ENCODE data around the gene PPP1R3F.

DNA sequence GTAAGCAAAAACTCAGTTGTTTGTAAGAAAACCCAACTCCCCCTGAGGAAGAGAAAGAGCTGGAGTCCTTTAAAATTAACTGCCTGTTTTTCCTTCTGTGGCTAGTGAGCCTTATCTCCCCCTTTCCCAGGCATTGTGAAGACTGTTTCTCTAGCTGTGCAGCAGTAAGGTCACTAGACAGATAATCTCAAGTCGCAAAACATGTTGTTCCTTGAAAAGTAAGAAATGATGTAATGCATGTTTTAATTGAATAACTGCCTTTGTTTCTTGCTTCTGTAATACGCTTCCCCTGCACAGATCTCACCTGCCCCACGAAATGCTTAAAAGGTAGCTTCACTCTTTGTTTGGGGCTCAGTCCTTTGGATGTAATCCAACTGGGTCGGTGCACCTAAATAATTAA is 46.5 kb downstream of the PPP1R3F start:
- TF ChIP-seq POLR2A (IDR thresholded peaks at IDR 0.05) (no peak), EP300 (IDR thresholded peaks at IDR 0.05) (no peak)
- TF ChIP-seq, protein P1, sequence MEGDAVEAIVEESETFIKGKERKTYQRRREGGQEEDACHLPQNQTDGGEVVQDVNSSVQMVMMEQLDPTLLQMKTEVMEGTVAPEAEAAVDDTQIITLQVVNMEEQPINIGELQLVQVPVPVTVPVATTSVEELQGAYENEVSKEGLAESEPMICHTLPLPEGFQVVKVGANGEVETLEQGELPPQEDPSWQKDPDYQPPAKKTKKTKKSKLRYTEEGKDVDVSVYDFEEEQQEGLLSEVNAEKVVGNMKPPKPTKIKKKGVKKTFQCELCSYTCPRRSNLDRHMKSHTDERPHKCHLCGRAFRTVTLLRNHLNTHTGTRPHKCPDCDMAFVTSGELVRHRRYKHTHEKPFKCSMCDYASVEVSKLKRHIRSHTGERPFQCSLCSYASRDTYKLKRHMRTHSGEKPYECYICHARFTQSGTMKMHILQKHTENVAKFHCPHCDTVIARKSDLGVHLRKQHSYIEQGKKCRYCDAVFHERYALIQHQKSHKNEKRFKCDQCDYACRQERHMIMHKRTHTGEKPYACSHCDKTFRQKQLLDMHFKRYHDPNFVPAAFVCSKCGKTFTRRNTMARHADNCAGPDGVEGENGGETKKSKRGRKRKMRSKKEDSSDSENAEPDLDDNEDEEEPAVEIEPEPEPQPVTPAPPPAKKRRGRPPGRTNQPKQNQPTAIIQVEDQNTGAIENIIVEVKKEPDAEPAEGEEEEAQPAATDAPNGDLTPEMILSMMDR (IDR thresholded peaks at IDR 0.05): no peak

Data from suprapubic skin (tissue), 3 donors.